Hindlimb muscle (tissue), 1 donor: Measurements from ENCODE around the gene AGPAT2. TPM values are rescaled to one million over a fixed set of nuclear protein-coding genes. Genes with fewer than 3 reads are reported as not detected.

Experiments used
- DNase-seq: peaks from one replicate; pipeline ENCODE4 v3.0.0-alpha.2; 2013
- polyA plus RNA-seq: library from polyadenylated mRNA; unstranded; fragments of 120-200 nt; gene quantifications from one replicate; pipeline ENCODE4 v1.2.1, GENCODE V29; 2013; ENCODE audit not compliant: insufficient read length

The AGPAT2 gene
- 19.1 TPM for polyA plus RNA-seq

DNA sequence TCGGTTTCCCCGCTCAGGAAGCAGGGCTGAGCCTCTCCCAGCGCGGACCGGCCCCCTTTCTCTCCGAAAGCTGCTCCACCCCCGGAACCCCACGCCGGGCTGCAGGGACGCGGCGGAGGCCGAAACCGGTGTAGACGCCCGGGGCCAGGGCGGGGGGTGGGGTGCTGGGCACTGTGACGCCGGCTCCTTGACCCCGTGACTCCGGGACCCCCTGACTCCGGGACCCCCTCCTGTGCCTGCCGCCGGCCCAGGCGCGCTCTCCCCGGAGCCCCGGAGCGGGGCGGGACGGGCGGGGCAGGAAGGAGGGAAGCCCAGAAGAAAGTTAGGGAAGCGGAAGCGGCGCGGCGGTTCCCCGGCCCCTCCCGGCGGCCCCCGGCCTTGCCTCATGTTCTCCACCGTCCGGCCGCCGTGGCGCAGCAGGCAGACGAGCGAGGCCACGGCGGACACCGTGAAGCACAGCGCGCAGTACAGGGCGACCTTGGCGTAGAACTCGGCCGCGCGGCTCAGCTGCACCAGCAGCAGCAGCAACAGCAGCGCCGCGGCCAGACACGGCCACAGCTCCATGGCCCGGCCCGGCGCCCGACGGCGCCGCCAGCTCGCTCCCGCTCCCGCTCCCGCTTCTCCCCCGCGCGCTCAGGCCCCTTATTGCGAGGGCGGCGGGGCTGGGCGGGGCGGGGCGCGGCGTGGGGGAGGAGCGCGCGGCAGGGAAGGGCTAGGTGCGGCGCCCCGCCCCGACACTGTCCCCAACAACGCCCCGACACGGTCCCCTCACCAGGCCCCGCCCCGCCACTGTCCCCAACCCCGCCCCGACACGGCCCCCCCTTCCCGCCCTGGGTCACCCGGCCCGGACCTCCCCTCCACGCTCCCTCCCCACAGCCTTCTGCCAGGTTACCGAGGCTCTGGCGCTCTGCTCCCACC lies at the start of gene AGPAT2:
TSS of gene AGPAT2 (minus strand) at position 664 of the 918 bp plus-strand sequence. CDS start at position 564, 100 bp downstream.
- DNase-seq, result peak; percentile 55

DNA sequence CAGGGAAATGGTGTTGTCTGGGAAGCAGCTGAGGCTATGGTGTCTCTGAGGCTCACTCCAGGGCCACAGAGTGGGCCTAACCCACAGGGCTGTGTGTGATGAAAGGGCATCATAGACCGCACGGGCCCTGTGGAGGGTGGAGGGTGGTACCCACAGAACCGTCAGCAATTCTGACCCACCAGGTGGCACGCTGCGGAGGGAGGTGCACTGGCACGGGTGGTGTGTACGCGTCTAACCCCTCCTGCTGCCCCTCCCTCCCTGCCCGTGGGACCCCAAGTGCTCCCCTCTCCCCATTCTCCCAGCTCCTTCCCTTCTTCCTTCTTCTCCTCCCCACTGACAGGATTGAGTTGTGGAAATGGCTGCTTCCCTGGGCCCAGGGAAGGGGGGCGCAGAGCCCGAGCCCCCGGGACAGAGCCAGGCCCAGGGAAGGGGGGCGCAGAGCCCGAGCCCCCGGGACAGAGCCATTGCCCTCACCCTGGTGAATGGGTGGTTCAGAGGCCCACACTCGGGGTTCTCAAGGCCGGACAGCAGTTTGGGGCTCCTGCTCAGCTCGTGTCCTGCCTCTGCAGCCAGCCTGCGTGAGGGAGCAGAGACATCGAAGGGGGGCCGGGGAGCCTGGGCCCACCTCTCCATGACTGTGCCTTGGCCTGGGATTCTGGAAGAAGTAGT lies 48.7 kb upstream of the AGPAT2 start:
- DNase-seq, result no peak

DNA sequence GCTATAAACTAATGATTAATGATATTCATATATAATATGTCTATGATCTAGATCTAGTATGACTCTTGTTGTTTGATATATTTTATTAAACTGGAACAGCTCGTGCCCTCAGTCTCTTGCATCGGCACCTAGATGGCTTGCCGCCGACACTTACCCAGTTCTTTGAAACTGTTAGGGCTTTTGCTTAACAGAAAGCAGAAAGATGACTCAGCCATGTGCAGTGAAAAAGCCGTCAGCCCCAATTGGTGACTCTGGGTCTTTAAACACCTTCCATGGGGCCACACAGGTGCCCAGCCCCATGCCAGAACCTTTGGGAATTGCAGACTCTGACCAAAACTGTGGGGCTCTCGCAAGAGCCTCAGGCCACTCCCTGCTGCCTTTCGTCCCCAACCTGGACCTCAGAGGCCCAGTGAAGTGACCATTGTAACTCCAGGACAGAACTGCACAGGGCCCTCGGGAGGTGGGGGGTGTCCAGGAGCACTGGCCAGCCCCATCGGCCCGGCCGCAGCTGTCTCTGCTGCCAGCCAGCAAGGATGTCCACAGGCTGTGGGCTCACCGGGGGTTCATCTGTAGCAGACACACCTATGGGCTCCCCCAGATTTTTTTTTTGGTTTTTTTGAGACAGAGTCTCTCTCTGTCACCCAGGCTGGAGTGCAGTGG lies 47.7 kb upstream of the AGPAT2 start:
- DNase-seq, result no peak

DNA sequence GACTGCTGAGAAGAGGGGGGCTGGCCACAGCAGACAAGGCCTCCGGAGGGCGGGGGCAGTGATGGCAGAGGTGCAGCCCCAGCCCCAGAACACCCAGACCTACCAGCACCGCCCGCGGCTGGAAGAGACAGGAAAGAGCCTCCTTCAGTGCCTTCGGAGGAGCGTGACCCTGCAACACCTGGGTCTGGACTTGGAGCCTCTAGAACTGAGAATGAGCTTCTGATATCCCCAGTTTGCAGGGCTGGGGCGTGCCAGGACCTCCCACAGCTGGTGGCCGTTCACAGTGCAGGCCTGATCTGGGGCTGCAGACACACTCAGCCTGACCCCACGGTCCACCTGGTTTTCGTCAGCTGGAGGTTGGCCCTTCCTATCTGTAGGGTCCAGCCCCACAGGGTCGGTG lies 46.4 kb upstream of the AGPAT2 start:
- DNase-seq, result no peak

DNA sequence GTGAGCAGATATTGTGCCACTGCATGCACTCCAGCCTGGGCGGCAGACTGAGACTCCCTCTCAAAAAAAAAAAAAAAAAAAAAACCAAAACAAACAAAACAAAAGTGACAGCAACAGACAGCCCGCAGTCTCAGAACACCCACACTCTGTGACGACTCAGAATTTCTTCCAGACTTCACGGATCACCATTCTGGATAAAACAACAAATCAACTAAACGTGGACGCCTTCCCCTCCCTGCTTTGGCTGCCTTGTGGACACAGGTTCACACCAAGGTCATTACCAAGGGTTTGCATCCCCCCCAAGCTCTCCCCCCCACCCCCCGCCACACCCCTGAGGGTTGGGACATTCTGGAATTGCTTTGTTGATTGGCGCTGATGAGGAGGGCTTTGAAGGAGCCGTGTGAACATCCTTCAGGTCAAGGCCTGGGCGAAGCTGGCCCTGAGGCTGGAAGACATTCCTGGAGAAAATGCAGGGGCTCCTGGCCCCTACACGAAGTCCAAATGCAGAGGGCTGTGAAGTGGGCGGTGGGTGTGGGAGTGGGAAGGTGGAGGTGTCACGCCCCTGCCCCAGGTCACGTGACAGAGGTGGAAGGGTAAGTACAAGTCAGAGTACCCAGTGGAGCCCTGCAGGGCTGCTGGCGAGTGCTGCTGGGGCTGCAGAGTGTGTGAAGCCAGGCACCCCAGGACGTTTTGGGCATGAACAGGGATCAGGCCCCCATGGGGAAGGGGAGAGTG lies 45.4 kb upstream of the AGPAT2 start:
- no peak for DNase-seq

DNA sequence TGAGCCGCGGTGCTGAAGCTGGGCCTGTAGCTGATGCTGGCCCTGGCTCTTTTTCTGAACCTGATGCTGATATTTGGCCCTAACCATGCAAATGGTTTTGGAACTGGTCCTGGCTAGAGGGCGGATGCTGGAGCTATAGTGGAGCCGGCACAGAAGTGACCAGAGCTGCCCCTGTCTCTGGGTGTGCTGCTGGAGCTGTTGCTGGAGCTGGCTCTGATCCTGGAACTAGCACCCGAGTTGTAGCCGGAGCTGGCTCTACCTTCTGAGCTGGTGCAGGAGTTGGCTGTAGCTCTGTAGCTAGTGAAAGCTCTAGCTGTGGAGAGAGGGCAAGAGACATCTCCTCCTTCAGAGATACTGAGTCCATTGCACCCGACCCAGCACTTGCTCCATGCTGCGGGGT lies 42.7 kb upstream of the AGPAT2 start:
- no peak for DNase-seq

DNA sequence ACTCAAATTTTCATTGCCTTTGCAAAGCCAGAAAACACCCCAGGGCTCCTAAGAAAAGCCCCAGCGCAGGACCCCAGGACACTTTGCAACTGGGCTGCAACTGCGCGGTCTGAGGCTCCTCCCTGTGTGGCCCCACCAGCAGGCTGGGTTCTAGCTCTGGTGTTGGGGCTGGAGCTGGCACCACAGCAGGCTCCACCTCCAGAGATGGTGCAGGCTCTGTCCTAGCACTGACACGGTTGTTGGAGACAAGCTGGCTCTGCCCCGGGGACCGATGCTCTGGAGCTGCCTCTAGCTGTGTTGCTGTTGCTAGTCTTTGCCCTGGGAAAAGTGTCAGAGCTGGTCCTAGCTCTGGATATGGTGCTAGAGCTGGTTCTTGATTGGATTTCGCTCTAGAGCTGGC lies 41.9 kb upstream of the AGPAT2 start:
- no peak for DNase-seq

DNA sequence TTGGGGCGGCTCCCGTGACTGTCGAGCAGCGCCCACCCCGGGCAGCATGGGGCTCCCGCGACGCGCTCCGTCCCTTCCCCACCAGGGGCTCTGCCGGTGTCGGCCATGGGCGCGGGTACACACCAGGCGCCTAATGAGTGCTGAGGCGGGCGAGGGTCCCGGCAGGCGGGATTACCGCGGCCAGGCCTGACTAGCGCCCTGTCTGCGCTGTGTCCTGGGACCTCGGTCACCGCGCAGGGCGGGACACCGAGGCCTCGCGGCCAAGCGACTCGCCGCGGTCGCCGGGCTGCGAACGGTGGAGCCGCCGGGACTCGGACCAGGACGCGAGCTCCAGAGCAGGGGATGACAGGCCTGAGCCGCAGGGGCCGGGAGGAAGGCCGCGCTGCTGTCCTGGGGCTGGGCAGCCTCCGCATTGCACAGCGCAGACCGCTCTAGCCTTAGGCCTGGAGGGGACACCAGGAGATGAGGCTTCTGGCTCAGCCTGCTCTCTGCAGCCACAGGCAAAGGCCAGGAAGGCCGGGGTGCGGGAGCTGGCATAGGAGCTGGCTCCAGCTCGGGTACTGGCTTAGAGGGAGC lies 41.4 kb upstream of the AGPAT2 start:
- DNase-seq, result no peak

DNA sequence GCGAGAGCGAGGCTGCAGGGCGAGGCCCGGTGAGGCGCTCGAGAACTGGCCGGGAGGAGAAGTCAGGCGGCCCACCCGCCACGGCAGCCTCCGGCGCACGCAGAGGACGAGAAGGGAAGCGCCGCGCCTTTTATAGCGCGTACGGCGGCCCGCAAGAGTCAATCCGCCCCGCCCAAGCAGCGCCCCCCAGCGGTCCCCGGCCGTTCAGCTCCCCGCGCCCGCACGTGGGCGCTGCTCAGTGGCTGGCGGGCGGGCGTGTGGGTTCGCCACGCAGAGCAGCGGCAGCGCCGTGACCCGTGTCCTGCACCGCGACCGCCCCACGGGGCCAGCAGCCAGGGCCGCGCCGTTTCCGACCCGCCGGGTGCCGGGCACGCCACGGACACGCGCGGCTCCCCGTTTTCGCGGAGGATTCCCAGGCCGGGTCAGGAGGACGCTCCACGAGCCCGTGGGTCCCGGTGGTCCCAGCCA lies 40.9 kb upstream of the AGPAT2 start:
- peak; percentile 93 for DNase-seq

DNA sequence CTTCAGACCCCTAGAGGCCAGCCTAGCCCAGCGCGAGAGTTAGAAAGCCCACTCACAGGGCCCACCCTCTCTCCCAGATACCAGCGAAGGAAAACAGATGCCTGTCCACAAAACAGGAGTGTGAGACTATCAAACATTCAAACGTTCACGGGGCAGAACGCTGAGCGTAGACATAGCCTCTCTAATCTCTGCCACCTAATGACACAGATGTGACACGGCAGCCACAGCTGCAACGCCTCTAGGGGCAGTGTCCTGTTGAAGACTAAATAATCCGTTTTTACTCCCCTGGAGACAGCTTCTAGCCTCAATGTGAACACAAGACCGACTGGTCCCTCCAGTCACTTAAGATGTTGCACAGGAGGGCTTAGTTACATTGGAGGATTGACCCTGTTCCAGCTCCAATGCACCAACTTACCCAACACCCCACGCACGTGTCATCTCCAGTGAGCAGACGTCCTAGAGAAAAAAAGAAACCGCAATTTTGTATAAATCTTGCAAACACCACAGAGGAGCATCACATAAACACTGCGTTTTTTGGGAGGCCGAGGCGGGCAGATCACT lies 39.5 kb upstream of the AGPAT2 start:
- DNase-seq, result no peak

DNA sequence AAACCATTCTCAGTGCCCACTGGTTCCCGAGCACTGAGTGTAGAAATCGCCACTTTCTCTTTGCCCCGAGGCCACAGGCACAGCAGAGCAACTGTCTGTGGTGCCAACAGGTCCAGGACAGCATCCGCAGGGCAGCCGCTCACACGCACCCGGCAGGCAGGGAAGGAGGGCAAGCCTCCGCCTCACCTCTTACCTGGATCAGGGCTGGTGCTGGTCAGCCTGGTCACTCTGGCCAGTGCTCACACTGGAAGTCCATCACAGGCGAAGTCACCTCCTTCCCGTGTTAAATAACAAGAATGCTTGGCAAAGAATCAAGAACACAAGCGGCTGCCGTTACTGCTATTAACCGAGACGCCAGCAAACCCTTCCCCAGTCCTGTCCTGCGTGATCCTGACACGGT lies 38.9 kb upstream of the AGPAT2 start:
- no peak for DNase-seq

DNA sequence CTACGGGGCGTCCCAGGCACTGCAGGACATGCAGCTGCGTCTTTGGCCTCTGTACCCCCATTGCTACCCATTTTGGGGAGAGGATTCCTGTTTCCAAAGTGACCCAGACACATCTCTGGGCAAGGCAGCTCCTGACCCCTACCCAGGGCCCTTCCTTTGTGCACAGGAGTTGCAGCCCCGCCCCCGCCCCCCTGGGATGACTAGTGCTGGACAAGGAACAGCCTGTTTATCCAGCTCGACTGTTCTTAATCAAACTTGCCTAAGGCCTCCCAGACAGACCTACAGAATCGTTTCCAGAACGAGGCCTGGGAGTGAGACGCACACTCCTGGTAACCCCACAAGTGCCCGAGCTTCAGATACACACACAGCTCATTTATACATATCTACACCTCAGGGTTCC lies 38.4 kb upstream of the AGPAT2 start:
- no peak for DNase-seq

DNA sequence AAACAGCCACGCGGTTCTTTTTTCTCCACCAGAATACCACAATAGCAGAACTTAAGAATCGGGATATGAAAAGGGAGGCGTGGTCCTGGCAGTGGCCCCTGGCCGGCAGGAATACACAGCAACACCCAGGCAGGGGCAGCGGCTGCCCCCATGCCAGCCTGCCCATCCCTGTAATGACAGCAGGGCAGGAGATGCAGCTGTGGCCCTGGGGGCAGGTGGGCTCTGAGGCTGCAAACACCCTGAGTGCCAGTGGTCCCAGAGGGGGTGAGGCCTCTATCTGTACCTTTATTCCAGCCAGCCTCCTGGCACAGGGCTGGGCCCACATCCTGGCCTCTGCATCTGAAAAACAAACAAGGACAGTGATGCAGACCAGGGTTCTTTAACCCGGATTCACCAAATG lies 37.5 kb upstream of the AGPAT2 start:
- DNase-seq, result no peak

DNA sequence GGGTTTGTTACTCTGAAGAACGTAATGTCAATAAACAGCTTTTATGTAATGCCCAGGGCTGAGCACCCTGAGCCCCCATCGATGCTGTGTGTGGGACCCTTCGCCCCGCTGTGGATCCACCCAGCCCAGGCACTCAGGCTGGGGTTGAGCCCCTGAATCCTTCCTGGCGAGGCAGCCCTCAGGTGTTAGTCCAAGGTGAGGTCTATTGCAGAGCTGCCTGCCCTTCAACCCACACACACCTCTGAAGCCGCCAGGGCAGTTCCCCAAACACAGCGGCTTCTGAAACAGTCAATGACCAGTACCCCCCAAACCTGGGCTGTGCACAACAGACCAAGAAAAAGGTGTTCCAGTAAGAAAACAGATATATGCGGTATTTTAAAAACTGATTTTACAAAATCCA lies 36.7 kb upstream of the AGPAT2 start:
- no peak for DNase-seq

DNA sequence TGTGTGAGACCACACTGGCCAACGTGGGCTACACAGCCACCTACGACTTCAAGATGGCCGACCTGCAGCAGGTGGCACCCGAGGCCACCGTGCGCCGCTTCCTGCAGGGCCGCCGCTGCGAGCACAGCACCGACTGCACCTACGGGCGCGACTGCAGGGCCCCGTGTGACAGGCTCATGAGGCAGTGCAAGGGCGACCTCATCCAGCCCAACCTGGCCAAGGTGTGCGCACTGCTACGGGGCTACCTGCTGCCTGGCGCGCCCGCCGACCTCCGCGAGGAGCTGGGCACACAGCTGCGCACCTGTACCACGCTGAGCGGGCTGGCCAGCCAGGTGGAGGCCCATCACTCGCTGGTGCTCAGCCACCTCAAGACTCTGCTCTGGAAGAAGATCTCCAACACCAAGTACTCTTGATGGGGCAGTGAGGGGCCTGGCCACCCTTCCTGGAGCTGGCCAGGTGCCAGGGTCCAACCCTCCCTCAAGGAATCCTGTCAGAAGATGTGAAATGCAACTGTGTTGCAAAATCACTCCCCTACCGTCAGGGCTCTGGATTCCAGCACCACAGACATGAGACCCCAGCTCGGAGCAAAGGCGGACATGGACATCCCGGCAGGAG lies 36.2 kb upstream of the AGPAT2 start:
- no peak for DNase-seq

DNA sequence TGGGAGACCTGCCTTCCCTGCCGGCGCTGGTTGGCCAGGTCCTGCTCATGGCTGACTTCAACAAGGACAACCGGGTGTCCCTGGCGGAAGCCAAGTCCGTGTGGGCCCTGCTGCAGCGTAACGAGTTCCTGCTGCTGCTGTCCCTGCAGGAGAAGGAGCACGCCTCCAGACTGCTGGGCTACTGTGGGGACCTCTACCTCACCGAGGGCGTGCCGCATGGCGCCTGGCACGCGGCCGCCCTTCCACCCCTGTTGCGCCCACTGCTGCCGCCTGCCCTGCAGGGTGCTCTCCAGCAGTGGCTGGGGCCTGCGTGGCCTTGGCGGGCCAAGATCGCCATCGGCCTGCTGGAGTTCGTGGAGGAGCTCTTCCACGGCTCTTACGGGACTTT lies 35.7 kb upstream of the AGPAT2 start:
- DNase-seq, result no peak

DNA sequence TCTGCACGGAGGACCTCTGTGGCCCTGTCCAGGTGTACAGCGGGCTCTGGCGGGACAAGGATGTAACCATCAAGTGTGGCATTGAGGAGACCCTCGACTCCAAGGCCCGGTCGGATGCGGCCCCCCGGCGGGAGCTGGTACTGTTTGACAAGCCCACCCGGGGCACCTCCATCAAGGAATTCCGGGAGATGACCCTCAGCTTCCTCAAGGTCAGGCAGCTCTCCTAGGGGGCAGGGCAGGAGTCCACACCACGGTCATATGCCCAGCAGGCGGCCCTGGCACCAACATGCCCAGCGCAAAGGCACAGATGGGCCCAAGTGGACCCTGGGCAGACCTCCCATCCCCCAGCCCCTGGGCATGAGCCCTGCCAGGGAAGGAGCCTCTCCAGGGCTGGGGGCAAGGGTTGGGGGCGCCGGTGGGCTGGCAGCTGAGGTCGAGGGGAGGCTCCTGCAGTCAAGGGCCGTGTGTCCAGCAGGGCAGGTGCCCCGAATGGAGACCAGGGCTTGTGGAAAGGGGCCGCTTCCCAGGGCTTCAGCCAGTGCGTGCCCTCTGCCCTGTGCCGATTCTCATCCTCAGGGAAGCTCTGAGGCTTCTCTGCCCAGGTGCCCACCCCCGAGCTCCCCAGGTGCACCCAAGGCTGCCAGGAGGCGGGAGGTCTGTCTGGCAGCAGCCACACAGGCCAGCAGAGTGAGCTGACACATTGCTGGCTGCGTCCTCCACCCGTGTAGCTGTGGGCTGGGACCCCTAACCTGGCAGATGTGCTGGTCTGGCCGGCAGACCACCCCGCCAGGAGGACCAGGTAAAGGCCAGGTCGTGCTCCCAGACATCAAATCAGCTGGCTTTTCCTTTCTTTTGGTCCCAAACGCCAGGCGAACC lies 35.1 kb upstream of the AGPAT2 start:
- no peak for DNase-seq

DNA sequence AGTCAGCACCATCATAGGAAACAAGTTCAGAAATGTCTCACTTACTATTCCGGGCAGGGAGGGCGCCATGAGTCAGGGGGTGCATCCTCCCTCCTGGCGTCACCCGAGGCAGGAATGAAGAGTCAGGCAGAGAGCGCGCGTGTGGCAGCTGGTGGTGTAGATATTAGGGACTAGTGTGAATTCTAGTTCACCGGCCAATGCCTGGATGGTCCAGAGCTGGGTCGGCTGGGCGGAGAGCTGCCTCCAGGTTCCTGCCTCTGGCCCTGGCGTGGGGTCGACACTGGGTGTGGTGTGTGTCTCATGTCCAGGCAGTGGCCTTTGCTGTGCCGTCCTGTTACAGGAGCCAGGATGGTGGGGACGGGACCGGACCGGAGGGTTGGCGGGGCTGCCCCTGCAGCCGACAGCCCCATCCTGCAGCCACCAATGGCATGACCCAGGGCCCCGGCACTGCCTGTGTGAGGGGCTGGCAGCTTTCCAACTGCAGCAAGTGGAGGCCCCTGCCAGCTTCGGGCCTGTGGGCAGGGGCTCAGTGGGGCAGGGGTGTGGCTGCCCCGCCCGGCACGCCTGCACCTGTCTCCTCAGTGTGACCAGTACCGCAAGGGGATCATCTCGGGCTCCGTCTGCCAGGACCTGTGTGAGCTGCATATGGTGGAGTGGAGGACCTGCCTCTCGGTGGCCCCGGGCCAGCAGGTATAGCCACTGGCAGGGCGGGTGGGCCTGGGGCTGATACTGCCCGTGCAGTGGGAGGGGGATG lies 34.3 kb upstream of the AGPAT2 start:
- DNase-seq, result no peak

DNA sequence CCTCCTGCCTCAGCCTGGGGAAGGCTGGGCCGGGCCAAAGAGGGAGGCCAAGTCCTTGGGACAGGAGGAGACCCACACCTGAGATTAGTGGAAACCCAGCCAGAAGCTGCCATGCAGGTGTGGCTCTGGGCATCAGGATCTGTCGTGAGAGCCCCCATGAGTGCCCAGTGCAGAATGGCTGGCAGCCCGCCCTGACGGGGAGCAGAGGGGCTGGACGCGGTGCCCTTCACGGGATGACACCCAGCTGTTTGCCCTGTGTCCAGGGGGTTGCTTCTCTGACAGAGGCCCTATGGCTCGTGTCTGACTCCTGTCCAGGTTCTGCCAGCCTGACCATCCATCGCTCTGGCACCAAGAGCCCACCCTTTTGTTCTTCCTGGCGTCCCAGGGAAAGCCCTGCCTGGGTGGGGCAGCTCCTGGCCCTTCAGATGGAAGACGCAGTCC lies 33.7 kb upstream of the AGPAT2 start:
- no peak for DNase-seq
